ENCODE data around the gene CATSPERD.

CATSPERD gene

GRCh38 chr19:5825178-5825577, 104.7 kb downstream of the CATSPERD start:
- DNase-seq (ENCODE audit: low read depth, low spot score), result no peak

GRCh38 chr19:5826531-5827341, 106.3 kb downstream of the CATSPERD start:
- no peak for DNase-seq (ENCODE audit: low read depth, low spot score)

- DNase-seq (ENCODE audit: low read depth, low spot score), result no peak
Observed at GRCh38 chr19:5827342-5827890, 107.0 kb downstream of the CATSPERD start.

- peak; percentile 79 for DNase-seq (ENCODE audit: low read depth, low spot score)
Observed at GRCh38 chr19:5827891-5828660, 107.6 kb downstream of the CATSPERD start.
